GM21423 (cell line): ENCODE measurements around the gene SIRT4.
"Not testable (repeated sequence)": the region's sequence is repeated elsewhere in the genome, so short reads cannot be mapped to it uniquely, and the experiment has no call there.

ENCODE experiments used
- ATAC-seq: cut with Tn5 transposase; IDR thresholded peaks from one replicate; pipeline ENCODE4 v1.9.1; 2021; ENCODE audit warnings: mild to moderate bottlenecking, moderate library complexity; ENCODE audit not compliant: unreplicated experiment

Gene SIRT4

DNA sequence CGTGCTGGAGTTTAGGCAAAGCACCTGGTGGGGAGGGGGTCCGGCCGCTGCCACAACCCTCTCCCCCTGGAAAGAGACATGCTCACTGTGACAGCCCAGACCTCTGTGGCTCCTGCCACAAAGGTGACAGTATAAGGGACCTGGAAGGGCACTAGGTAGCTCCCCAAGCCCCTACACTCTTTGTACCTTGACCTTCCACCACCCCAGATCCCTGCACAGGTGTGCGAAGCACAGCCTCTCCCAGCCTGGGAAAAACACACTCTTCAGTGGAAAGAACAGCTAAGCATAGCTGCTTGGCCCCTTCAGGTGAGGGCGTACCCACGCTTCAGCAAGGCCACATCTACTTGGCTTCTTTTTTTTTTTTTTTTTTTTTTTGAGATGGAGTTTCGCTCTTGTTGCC, 30.4 kb downstream of the SIRT4 start:
- no peak for ATAC-seq

DNA sequence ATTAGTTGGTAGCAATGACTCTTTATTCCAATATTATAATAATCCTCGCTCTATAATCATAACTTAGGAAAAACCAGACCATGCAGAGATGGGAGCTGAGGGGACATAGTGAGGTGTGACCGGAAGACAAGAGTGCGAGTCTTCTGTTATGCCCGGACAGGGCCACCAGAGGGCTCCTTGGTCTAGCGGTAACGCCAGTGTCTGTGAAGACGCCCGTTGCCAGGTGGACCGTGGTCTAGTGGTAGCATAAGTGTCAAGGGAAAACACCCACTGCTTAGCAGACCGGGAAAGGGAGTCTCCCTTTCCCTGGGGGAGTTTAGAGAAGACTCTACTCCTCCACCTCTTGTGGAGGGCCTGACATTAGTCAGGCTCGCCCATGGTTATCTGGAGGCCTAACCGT, 33.3 kb downstream of the SIRT4 start:
- ATAC-seq = not testable (repeated sequence)

DNA sequence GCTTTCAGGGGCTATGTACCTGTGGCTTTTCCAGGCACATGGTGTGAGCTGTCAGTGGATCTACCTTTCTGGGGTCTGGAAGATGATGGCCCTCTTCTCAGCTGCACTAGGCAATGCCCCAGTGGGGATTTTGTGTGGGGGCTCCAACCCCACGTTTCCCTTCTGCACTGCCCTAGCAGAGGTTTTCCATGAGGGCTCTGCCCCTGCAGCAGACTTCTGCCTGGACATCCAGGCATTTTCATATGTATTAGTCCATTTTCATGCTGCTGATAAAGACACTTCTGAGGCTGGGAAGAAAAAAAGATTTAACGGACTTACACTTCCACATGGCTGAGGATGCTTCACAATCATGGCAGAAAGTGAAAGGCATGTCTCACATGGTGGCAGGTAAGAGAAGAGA, 34.3 kb downstream of the SIRT4 start:
- not testable (repeated sequence) for ATAC-seq

DNA sequence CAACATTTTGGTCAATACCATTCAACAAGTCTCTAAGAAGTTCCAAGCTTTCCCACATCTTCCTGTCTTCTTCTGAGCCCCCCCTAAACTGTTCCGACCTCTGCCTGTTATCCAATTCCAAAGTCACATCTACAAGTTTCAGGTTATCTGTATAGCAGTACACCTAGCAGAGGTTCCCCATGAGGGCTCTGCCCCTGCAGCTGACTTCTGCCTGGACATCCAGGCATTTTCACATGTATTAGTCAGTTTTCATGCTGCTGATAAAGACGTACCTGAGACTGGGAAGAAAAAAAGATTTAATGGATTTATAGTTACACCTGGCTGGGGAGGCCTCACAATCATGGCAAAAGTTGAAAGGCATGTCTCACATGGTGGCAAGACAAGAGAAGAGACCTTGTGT, 35.6 kb downstream of the SIRT4 start:
- no peak for ATAC-seq

DNA sequence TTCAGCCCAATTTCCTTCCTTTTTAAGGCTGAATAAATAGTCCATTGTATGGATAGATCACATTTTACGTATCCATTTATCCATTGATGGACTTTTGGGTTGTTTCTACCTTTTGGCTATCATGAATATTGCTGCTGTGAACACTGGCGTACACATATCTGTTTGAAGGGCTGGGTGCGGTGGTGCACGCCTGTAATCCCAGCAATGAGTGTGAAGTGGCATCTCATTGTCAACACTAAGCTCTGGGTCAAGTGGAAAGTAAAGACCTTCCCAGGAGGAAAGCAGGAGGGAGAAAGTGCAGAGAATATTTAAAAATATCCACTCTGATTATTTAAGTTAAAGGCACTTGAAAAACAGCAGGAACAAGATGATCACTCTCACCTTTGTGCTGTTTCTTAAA, 37.1 kb downstream of the SIRT4 start:
- ATAC-seq = no peak

DNA sequence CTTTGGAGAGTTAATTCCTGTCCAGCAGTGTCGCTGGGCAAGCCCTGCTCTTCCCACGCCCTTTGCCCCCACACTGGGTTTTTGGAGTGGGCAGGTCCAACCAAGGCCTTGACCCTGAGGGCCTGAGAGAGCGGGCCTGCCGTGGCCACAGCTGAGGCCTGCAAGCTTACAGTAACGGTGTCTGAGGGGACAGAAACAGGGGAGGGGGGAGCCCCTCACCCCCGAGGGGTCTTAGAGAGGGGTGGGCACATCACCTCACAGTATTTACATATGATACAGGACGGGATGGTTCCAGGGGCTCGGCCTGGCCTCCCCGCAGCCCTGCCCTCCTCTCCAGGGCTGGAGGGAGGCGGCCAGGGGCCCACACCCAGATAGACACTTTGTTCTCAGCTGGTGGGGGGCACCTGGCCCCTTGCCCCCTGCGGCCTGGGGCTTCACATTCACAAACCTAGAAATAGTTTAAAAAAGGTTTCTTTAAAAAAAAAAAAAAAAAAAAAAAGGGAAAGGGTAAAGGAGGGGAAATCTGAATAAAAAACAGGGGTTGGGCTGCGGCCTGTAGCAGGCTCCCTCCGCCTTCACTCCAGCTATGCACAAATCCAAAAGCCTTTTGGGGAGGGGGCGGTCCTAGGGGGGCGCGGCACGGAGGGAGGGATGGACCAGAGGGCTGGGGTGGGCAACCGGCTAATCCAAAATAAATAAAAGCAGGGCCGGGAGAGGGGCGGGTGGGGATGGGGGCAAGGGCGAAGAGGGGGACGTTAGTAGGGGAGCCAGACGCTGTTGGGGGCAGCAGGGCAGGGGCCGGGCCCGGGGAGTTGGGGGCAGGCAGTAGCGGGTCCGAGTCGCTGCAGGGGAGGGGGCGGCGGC, 40.3 kb downstream of the SIRT4 start:
- ATAC-seq = no peak

DNA sequence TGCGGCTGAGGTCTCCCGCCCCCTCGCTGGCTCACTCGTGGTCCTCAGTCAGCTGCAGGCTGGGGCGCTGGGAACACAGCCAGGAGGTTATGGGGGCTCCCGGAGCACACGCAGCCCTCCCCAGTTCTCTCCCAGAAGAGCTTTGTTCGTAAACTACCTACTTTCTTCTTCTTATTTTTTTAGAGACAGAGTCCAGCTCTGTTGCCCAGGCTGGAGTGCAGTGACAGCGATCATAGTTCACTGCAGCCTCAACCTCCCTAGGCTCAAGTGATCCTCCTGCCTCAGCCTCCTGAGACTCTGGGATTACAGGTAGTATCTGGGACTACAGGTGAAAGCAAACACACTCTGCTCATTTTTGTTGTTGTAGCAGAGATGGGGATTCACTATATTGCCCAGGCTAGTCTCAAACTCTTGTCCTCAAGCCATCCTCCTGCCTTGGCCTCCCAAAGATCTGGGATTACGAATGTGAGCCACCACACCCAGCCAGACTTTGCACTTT, 41.0 kb downstream of the SIRT4 start:
- no peak for ATAC-seq

DNA sequence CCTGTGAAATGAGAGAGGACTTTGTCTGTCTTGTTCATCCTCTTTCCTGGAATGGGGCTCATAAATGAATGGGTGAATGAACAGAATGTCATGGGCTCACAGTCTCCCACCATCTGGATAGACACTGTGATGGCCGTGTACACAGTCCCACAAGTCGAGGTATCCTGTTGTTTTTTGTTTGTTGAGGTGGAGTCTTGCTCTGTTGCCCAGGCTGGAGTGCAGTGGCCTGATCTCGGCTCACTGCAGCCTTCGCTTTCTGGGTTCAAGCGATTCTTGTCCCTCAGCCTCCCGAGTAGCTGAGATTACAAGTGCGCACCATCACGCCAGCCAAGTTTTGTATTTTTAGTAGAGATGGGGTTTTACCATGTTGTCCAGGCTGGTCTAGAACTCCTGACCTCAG, 41.6 kb downstream of the SIRT4 start:
- ATAC-seq = no peak

DNA sequence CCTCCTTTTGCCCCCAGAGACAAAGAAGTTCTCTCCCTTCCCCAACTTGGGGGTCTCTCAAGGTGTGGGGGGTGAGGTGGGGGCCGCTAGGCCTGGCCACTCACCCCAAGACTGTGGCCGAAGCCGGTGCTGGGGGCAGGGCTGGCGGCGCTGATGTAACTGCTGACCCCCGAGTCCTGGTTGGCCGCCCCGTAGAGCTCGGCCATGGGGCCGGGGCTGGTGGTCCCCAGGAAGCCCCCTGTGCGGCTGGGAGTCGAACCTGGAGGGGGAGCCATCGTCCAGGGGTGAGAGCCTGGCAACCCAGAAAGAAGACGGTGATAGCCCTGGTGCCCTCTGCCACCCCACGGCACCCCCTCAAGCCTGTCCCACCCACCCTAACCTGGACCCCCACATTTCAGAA, 43.9 kb downstream of the SIRT4 start:
- no peak for ATAC-seq

DNA sequence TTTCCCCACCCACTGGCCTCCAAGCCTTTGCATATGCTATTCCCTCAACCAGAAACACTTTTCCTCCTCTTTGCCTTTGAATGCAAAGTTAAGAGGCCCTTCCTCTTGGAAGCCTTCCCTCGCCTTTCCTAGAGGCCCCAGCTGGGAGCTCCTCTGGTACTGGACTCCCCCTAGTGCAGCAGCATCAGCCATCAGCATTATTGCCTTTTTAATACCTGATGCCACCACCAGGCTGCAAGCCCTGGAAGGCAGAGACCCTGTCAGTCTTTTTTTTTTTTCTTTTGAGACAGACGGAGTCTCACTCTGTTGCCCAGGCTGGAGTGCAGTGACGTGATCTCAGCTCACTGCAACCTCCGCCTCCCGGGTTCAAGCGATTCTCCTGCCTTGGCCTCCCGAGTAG, 44.6 kb downstream of the SIRT4 start:
- ATAC-seq = no peak

DNA sequence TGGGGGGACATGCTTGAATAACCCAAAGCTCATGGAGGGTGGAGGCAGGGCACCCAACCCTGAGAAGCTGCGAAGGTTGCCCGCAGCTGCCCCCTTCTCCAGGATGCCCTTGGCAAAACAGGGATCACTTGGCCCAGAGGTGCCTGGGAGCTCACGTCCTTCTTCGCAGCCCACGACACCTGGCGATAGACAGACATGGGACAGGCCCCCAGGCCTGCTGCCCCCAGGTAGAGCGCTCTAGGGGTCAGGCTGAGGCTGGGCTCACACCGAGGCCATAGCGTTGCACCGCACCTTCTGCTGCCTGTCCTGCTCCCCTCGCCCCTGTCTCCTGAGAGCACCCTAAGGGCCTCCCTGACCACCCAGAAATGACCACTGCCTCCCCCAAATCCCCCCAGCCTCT, 45.6 kb downstream of the SIRT4 start:
- no peak for ATAC-seq

DNA sequence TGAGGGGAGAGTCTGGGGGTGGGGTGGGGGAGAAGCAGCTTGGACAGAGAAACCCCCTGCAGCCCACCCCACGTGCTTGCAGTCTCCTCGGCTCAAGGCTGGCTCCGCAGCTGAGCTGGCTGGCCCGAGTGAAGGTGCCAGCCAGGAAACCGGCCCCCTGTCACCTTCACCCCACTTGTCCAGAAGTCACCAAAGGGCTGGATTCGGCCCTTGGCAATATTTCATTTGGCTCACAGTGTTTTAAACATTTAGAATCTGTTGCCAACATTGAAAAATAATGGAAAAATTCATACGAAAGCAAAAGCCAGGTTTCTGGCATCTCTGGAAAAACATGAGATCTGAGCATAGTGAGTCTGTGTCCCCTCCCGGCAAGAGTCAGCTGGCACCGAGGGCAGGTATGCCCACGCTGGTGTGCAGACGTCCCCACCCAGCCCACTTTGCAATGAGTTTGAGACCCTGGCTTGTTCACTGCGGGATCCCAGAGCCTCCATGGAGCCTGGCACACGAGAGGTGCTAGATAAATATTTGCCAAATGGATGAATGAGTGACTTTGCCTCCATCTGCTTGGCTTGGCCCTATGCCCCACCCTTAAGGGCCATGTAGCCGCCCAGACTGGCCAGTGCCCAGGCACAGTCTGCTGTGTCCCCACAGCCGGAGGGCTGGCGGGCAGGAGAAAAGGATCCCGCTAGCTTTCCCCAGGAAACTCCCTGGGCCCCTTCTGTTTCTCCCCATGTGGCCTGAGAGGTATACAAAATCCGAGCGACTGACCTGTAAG, 48.6 kb downstream of the SIRT4 start:
- ATAC-seq = no peak

DNA sequence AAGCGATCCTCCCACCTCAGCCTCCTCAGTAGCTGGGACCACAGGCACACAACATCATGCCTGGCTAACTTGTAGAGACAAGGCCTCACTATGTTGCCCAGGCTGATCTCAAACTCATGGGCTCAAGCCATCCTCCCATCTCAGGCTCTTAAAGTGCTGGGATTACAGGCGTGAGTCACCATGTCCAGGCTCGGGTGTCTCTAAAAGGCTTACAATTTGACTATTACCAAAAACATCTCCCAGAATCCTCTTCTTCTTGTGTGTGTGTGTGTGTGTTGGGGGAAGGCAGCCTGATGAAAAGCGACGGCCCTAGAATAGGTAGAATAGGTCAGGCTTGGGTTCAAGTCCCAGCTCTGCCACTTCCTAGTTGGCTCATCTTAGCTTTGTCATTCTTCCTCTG, 50.0 kb downstream of the SIRT4 start:
- no peak for ATAC-seq

DNA sequence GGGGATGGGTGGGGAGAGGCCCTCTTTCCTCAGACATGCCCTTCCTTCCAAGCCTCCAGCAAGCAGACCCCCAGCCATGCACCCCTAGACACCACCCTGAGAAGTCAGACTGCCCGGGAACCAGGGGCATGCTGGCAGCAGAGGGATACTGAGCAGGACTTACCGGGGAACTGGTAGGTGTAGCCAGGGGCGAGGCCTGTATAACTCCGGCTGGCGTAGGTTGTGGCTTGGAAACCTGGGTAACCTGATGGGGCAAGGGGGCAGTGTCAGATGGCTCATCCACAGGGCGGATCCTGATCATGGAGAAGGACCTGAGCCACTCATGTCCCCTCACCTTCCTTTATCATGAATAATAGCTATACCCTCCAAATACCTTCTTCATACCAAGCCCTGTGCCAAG, 51.0 kb downstream of the SIRT4 start:
- ATAC-seq = no peak

DNA sequence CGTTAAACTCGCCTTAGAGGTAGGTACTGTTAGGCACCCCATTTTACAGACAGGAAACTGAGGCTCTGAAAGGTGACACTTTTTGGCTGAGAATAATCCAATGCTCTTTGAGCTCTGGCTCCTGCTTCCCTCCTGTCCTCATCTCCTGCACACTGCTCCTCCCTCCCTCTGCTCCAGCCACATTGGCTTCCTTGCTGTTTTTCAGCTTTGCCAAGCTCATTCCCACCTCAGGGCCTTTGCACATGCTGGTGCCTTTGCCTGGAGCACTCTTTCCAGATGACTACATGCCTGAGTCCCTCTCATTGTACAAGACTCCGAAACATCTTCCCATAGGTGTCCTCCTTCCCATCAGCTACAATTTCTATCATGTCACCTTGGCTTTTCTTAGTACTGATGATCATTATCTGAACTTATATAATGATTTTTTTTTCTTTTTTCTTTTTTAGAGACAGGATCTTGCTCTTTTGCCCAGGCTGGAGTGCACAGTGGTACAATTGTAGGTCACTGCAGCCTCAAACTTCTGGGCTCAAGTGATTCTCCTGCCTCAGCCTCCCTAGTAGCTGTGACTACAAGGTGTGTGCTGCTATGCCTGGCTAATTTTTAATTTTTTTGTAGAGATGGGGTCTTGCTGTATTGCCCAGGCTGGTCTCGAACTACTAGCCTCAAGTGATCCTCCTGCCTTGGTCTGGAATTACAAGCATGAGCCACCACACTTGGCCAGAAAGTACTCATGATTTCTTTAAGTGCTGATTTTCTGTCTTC, 51.6 kb downstream of the SIRT4 start:
- ATAC-seq = no peak

DNA sequence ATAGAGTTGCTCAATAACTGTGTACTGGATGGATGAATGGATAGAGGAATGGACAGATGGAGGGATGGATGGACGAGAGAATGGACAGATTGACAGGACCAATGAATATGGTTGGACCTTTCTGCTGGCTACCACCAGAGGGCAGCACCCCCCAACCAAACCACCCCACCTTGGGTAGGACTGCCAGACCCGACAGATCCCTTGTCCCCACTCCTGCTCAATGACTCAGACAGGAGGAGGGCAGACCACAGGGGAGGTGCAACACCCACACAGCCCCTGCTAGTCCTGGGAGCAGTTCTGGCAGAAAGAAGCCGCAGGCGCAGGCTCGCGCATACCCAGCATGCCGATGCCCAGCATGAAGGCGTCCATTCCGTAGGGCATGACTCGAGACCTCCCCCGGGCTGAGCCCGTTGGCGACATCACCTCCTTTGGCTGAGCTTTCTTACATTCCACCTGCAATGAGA, 54.5 kb downstream of the SIRT4 start:
- no peak for ATAC-seq

DNA sequence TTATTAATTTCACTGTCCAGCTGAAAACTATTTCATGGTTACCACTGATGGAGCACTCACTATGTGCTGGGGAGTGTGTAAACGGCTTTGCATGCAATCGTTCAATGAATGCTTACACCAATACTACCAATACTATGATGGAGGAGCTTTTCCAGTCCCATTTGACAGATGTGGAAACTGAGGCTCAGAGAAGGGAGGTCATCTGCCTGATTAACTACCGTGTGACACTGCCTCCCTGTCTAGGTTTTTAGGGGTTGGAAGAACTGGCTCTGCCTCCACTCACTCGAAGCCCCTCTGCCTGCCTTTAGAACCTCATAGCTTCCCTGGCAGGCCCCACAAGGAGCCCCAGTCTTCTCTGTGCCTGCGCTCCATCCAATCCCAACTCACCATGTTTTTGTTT, 55.0 kb downstream of the SIRT4 start:
- no peak for ATAC-seq

DNA sequence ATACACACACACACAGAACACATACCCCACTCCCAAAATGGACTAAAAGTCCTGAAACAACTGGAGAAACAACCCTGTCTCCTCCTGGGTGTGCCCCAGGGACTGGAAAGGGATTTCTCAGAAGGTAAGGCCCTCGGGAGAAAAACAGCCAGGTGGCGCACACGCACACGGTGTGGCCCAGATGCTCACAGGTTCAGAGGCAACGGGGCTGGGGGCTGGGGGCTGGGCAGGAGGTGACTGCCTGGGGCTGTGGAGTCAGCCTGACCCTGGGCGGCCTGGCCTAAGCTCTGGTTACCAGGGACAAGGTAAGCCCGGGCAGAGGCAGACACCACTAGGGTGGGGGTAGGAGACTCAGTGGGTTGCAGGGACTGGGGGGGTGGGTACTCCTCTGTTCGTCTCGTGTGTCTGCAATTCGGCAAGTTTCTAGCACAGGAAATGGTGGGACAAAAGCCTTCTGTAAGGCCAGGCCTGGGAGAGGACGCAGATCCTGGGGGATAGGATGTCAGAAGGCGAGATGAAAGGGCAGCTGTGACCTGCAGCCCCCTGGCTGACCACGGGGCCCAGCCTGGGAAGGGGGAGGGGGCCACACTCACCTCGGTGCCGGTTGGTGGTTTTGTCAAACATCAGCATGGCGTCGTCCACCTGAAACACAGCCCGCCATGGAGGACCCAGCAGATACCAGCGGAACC, 56.4 kb downstream of the SIRT4 start:
- no peak for ATAC-seq

DNA sequence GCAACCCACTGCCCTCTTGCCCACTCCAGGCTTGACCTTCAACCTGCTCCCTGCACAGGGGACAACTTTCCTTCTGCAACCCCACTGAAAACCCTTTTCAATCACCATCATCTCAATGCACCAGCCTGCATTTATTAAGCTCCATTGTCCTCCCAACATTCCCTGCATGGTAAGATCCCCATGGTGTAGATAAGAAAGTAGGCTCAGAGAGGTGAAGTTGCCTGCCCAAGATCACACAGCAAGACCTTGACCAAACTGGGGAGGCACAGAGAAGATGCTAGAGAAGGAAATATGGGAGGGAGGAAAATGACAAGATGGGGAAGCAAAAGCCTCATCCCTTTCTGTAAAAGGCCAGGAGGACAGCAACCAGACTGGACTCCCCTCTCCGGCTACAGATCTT, 57.0 kb downstream of the SIRT4 start:
- no peak for ATAC-seq

DNA sequence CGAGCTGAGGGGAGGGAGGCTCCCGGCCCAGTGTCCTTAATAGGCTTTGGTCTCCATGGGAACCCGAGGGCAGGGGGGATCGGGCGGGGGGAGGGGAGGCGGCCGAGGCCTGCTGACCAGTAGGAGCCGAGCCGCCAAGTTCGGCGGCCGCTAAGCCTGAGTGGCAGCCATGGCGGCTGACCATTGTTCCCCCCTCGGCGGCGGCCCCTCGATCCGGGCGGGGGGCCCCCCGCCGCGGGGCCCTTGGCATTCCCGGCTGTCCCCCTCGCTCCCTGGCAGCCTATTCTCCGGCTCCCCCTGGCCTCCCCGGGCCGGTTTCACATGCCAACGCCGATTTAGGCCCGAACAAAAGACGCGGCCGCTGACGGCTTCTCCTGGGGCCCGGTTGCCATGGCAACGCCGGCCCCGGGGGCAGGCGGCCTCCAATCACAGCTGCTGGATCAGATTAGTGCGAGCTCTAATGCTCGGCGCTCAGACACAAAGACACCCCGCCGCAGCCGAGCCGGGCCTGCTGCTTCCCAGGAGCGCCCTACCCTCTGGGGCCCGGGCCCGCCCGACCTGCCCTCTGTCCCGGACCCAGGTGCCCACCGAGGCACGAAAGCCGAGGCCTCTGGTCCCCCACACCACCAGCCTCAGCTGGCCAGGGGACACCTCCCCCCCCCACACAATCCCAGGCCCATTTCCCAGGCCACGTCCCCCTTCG, 59.5 kb downstream of the SIRT4 start:
- ATAC-seq = no peak
